ENCODE measurements around the gene NUTM1.

GRCh38 chr15:34330279-34330678 lies 12.8 kb upstream of the NUTM1 start:
- TF ChIP-seq CTCF (IDR thresholded peaks at IDR 0.05; ENCODE audit: low read depth, low read length) (no peak), EZH2phosphoT487 (IDR thresholded peaks at IDR 0.05; ENCODE audit: low read depth) (no peak)

All from OCI-LY3 (cell line).